A549 (cell line): ENCODE results near the gene KCNQ1.

Experiments used
- CTCF ChIP-seq: fragments of >200 bp; sonication (Bioruptor Twin); formaldehyde crosslinking; IDR thresholded peaks from 3 replicates; pipeline ENCODE4 v1.5.1; 2016
- REST ChIP-seq: fragments of 200-600 bp; sonication (generic); IDR thresholded peaks from 2 replicates; pipeline ENCODE4 v1.6.1; 2016; ENCODE audit warnings: antibody characterized with exemption, mild to moderate bottlenecking, moderate library complexity
- SMC3 ChIP-seq: fragments of >200 bp; sonication (Bioruptor Twin); formaldehyde crosslinking; IDR thresholded peaks from 3 replicates; pipeline ENCODE4 v1.6.1; 2018; ENCODE audit warnings: inconsistent platforms

- TF ChIP-seq REST (no peak), SMC3 (no peak), CTCF (no peak)
Observed at GRCh38 chr11:2550606-2550970, 105.8 kb downstream of the KCNQ1 start.
